ENCODE data around the gene CDH13. TPM values are rescaled to one million over a fixed set of nuclear protein-coding genes. Genes with fewer than 3 reads are reported as not detected.

The CDH13 gene
- total RNA-seq, 2 experiments from 2014 or later = not detected

DNA sequence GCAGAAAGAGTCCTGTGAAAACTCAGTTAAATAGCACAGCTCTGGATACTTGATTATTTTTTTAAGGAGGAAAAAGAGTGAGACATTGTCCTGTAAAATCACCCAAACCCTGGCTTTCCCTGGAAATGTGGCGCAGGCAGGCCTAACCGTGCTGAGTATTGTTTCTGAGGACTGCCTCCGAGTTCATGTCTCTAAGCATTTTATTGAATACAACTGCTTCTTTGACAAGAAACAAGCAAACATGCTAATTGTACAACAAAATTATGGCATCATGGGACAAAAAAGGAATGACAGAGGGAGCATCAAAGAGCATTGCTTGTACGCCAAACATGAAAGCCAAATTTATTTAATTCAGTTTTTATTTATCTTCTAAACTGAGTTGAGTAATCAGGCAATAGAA, 1116.5 kb downstream of the CDH13 start:
- peaks cover 8% of the 10 kb centered on the region for H3K27me3 Mint-ChIP-seq
- intact Hi-C loops (cut with micrococcal nuclease) = no loop called here
- H3K27ac Mint-ChIP-seq = no peak overlapping the region
- POLR2A ChIA-PET = no interaction called here
- no peaks in the 10 kb centered on the region for H3K4me1 Mint-ChIP-seq (ENCODE audit: low read depth)
- H3K4me3 Mint-ChIP-seq = no peak overlapping the region
- no peaks in the 10 kb centered on the region for H3K36me3 Mint-ChIP-seq
- H3K9me3 Mint-ChIP-seq = no peaks in the 10 kb centered on the region
- no peak for DNase-seq
- CTCF ChIA-PET = no interaction called here

DNA sequence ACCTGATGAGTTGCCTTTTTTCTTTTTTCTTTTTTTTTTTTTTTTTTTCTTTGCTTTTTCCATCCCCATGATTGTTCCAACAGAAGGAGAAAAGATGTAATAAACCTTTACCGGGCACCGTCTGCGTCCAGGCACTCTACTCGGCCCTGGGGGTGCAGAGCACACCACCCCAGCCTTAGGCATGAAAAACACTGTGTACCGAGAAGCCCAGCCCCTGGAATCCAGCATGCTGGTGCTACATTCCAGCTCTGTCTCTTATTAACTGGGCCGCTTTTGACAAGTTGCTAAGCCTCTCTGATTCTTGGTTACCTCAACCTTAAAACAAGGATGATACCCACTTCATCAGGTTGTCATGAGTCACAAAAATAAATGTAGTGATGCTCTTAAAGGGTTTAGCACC, 1117.0 kb downstream of the CDH13 start:
- no peak overlapping the region for H3K4me3 Mint-ChIP-seq
- no peaks in the 10 kb centered on the region for H3K9me3 Mint-ChIP-seq
- POLR2A ChIA-PET = no interaction called here
- H3K27ac Mint-ChIP-seq = no peak overlapping the region
- H3K4me1 Mint-ChIP-seq (ENCODE audit: low read depth) = no peaks in the 10 kb centered on the region
- CTCF ChIA-PET = no interaction called here
- peaks cover 8% of the 10 kb centered on the region for H3K27me3 Mint-ChIP-seq
- no peak for DNase-seq
- H3K36me3 Mint-ChIP-seq = no peaks in the 10 kb centered on the region
- intact Hi-C loops (cut with micrococcal nuclease) = no loop called here

DNA sequence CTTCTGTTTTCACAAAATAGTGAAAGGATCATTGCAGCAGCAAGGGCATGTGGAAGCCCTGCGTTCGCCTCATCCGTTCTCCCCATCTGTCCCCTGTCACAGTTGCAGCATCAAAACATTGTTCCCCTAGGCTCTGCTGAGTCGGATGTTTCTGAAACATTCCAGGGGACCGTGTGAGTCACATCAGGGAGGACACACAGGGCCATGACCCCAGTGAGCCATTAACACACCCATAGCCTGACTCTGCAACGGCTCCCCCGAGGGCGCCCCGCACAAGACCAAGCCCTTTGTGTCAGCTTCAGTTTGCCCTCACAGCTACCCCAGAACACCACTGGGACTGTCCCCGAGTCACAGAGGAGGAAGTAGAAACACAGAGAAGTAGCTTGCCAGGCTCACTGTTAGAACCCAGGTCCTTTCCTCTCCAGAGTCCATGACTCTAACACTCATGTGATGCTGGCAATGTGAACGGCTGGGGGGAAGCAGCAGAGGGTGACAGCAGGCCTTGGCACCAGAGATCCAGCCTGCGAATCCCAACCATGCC, 1117.7 kb downstream of the CDH13 start:
- H3K27ac Mint-ChIP-seq = no peak overlapping the region
- no peaks in the 10 kb centered on the region for H3K9me3 Mint-ChIP-seq
- DNase-seq = no peak
- H3K27me3 Mint-ChIP-seq = peaks cover 11% of the 10 kb centered on the region
- H3K4me1 Mint-ChIP-seq (ENCODE audit: low read depth) = no peaks in the 10 kb centered on the region
- intact Hi-C loops (cut with micrococcal nuclease) = no loop called here
- no peak overlapping the region for H3K4me3 Mint-ChIP-seq
- ChIA-PET POLR2A (no interaction called here), CTCF (no interaction called here)
- no peaks in the 10 kb centered on the region for H3K36me3 Mint-ChIP-seq

DNA sequence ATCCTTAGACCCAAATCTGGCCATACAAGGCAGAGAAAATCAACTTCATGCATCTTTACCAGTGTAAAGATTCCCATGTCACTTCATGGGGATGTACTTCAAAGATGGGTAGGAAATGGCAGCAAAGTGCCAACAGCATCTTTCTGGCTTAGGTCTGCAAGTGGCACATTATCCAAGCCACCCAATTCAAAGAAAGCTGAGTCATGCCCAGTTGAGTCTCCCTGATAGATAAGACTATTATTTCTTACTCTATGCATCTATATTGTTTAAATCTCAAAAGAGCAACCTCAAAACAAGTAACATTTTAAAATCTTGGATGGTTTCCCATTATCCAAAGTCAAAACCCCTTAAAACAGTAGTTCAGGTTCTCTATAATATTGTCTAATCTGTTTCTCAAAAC, 1119.8 kb downstream of the CDH13 start:
- ChIA-PET POLR2A (no interaction called here), CTCF (no interaction called here)
- peaks cover 12% of the 10 kb centered on the region for H3K27me3 Mint-ChIP-seq
- no peaks in the 10 kb centered on the region for H3K9me3 Mint-ChIP-seq
- intact Hi-C loops (cut with micrococcal nuclease) = no loop called here
- no peaks in the 10 kb centered on the region for H3K36me3 Mint-ChIP-seq
- no peak overlapping the region for H3K27ac Mint-ChIP-seq
- H3K4me1 Mint-ChIP-seq (ENCODE audit: low read depth) = no peaks in the 10 kb centered on the region
- no peak for DNase-seq
- H3K4me3 Mint-ChIP-seq = no peak overlapping the region

DNA sequence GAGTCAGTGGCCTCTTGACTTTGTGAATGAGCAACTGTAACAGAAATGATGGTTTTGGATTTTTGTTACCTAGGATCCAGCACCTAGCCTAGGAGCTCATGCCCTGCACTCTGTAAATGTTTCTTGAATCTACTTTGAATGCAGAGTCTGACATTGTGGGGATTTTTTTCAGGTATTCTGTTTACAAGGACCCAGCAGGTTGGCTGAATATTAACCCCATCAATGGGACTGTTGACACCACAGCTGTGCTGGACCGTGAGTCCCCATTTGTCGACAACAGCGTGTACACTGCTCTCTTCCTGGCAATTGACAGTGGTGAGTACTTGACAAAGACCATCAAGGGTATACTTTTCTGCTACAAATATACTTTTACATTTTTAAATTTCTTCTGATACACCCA, 1121.2 kb downstream of the CDH13 start:
- CTCF ChIA-PET = no interaction called here

DNA sequence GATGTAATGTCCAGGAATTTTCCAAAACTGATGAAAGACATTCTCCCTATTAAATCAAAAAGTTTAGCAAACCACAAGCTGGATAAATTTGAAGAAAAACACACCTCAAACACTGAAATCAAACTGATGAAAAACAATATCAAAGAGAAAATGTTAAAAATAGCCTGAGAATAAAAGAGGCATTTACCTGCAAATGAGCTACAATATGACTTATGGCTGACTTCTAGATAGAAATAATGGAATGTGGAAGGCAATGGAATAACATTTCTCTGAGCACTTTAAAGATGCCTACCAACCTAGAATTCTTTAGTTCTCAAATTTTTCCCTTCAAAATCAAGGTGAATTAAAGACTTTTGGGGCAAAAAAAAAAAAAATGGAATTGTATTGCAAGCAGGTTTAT, 1128.6 kb downstream of the CDH13 start:
- no peak overlapping the region for H3K27ac Mint-ChIP-seq
- no peak overlapping the region for H3K4me3 Mint-ChIP-seq
- intact Hi-C loops (cut with micrococcal nuclease) = no loop called here
- peaks cover 9% of the 10 kb centered on the region for H3K9me3 Mint-ChIP-seq
- H3K27me3 Mint-ChIP-seq = peaks cover 12% of the 10 kb centered on the region
- CTCF ChIA-PET = no interaction called here
- POLR2A ChIA-PET = no interaction called here
- H3K36me3 Mint-ChIP-seq = no peaks in the 10 kb centered on the region
- DNase-seq = no peak
- H3K4me1 Mint-ChIP-seq (ENCODE audit: low read depth) = no peaks in the 10 kb centered on the region

More for the DNA sequence above, 1121.2 kb downstream of the CDH13 start:
- intact Hi-C loops (cut with micrococcal nuclease) = no loop called here
- POLR2A ChIA-PET = no interaction called here
- Mint-ChIP-seq H3K4me3 (no peak overlapping the region), H3K27ac (no peak overlapping the region), H3K4me1 (ENCODE audit: low read depth) (no peaks in the 10 kb centered on the region), H3K27me3 (peaks cover 12% of the 10 kb centered on the region), H3K9me3 (no peaks in the 10 kb centered on the region), H3K36me3 (no peaks in the 10 kb centered on the region)
- no peak for DNase-seq

DNA sequence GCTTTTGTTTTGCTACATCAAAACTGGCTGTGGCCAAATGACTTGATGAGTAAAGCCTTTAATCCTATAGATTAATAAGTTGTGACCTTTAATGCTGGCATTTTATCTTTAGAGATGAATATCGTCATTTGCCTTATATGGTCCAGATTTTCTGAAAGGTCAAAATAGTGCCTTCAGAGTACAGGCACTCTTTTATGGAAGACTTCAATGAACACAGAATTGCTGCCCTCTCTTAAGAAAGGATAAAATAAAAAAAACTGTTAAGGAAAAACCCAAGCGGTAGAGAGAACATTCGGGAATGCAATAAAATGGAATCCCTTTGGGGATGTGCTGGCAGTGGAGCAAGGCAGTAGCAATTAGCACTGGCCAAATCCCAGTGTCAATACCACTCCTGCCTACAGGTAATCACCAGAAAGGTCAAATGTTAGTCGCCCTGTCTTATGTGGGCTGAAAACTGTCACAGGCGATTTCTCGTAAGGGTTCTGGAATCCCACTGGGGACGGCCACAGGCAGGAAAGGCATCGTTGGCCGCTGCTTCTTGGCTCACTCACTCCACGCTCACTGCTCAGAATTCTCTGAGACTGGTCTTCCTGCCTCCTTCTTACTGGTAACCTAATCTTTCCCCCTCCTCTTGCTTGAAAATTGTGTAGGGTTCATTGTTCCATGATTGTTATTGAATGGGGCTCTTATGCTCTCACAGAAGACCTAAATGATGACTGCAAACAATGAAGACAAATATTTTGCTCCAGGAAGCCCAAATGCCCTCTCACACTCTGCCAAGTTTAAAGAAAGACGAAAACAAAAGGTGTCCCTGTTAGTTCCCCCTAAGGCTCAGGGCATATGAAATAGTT, 1135.6 kb downstream of the CDH13 start:
- Mint-ChIP-seq H3K27ac (no peak overlapping the region), H3K9me3 (peaks cover 2% of the 10 kb centered on the region), H3K27me3 (peaks cover 8% of the 10 kb centered on the region), H3K4me3 (no peak overlapping the region), H3K36me3 (no peaks in the 10 kb centered on the region), H3K4me1 (ENCODE audit: low read depth) (no peaks in the 10 kb centered on the region)
- no peak for DNase-seq
- intact Hi-C loops (cut with micrococcal nuclease) = no loop called here
- ChIA-PET CTCF (no interaction called here), POLR2A (no interaction called here)

DNA sequence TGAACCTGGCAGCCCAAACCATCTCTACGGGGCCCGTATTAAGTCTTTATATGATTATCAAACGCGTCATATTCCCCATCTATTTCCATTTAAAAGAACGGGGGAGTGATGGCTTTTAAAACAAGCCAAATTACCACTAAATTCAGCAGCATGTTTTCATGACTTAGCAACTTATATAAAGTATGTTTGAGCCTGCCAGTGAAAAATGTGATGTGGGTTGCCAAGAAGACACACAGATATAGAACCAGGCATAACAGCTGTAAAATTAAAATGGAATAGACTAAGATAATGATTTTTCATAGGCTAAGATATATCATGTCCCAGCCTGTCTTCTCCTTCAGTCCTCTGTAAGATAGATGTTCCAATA, 1136.2 kb downstream of the CDH13 start:
- Mint-ChIP-seq H3K9me3 (peaks cover 2% of the 10 kb centered on the region), H3K4me3 (no peak overlapping the region), H3K36me3 (no peaks in the 10 kb centered on the region), H3K27ac (no peak overlapping the region), H3K27me3 (peaks cover 8% of the 10 kb centered on the region), H3K4me1 (ENCODE audit: low read depth) (no peaks in the 10 kb centered on the region)
- ChIA-PET POLR2A (no interaction called here), CTCF (no interaction called here)
- DNase-seq = no peak
- intact Hi-C loops (cut with micrococcal nuclease) = no loop called here

DNA sequence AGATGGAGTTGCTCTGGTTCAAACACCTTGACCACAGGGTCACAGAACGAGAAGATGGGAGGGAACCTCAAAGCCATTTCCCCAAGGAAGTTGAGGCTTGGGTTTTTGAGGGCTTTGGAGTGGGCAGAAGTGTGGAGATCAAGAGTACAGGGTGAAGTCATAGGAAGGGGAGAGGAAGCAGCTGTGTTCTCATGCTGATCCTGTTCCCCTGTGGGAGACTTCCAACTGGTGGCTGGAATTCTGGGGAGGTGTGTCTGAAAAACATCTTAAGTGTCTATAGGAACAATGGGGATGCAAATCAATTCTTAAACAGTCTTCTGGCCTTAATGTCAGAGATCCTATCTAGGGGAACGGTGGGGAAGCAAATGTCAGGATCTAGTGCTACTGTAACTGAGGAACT, 1142.2 kb downstream of the CDH13 start:
- ChIA-PET POLR2A (no interaction called here), CTCF (no interaction called here)
- no peaks in the 10 kb centered on the region for H3K4me1 Mint-ChIP-seq (ENCODE audit: low read depth)
- no peak overlapping the region for H3K4me3 Mint-ChIP-seq
- DNase-seq = no peak
- intact Hi-C loops (cut with micrococcal nuclease) = no loop called here
- no peaks in the 10 kb centered on the region for H3K9me3 Mint-ChIP-seq
- H3K27ac Mint-ChIP-seq = no peak overlapping the region
- H3K27me3 Mint-ChIP-seq = peaks cover 5% of the 10 kb centered on the region
- H3K36me3 Mint-ChIP-seq = no peaks in the 10 kb centered on the region

DNA sequence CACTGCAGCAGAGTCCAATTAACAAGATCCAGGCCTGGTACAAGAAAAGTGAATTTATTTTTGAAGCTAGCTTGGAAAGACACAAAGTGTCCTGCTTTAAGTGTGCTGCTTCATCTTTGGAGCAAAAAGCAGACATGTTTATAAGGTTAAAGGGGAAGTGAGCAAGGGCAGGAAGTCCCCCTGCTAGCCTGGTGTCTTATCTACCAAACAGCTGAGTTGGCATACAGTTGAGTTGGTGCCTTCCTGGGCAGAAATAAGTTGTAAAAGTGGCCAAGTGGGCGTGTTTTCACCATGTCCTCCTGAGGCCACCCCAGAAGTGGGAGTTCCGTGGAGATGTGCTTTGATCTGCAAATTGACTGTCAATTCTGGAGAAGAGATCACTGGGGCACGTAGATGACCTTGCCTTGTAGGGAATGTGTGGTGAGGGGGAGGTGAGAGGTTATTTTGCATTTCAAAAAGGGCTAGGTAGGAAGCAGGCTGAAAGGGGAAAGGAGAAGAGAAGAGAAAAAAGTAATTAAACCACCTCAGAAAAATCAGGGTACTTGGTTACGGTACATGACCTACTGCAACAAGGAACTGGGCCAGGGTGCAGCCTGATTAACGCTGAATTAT, 1142.7 kb downstream of the CDH13 start:
- intact Hi-C loops (cut with micrococcal nuclease) = no loop called here
- H3K27ac Mint-ChIP-seq = no peak overlapping the region
- DNase-seq = no peak
- POLR2A ChIA-PET = no interaction called here
- peaks cover 5% of the 10 kb centered on the region for H3K27me3 Mint-ChIP-seq
- no peaks in the 10 kb centered on the region for H3K9me3 Mint-ChIP-seq
- no peak overlapping the region for H3K4me3 Mint-ChIP-seq
- no peaks in the 10 kb centered on the region for H3K36me3 Mint-ChIP-seq
- CTCF ChIA-PET = no interaction called here
- H3K4me1 Mint-ChIP-seq (ENCODE audit: low read depth) = no peaks in the 10 kb centered on the region

DNA sequence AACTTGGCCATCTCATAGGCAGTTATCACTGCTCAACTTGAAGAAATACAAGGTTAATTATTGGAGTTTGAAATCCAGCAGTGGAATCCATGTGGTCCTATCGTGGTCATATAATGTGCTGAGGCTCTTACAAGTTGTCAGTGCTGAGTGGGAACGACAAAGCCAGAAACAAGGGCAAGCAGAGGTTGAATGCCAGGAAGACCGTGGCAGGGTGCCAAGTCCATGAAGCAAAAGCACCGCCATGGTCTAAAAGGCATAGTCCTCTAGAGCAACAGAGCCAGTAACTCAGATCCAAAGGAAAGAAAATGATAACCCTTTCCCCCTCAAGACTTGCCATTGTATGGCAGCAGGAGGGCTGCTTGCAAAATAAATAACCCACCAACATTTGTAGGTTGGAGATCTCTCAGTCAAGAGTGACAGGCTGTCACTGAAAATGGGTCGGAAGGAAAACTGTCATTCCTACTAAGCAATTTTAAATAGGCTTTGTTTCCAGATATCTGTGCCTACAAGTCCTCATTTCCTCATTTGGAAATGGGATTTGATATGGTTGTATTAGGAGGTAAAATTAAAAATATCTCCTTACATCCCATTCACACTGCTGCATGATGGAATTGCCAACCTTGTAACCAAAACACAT, 1144.7 kb downstream of the CDH13 start:
- Mint-ChIP-seq H3K9me3 (no peaks in the 10 kb centered on the region), H3K27ac (no peak overlapping the region), H3K36me3 (no peaks in the 10 kb centered on the region), H3K4me1 (ENCODE audit: low read depth) (no peaks in the 10 kb centered on the region), H3K4me3 (no peak overlapping the region), H3K27me3 (peaks cover 5% of the 10 kb centered on the region)
- no peak for DNase-seq
- intact Hi-C loops (cut with micrococcal nuclease) = no loop called here
- ChIA-PET CTCF (no interaction called here), POLR2A (no interaction called here)

DNA sequence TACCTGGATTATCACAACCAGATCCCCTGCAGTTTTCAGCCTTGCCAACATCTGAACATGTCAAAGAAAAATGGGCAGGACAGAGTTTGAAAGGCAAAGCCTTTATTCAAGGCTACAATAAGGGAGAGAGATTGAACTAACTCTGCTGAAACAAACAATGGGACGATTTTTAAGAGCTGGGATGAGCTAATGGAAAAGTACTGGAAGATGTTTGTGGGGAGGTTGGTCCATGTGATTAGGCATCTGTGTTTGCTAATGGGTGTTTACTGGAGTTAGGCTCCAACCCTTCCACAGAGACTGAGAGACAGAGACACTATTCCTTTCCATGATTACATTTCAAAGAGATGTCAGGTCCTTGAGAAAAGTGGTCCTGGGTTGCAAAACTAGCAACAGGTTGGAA, 1146.0 kb downstream of the CDH13 start:
- no peak overlapping the region for H3K4me3 Mint-ChIP-seq
- CTCF ChIA-PET = no interaction called here
- H3K4me1 Mint-ChIP-seq (ENCODE audit: low read depth) = no peaks in the 10 kb centered on the region
- no peaks in the 10 kb centered on the region for H3K36me3 Mint-ChIP-seq
- no peaks in the 10 kb centered on the region for H3K9me3 Mint-ChIP-seq
- no peak overlapping the region for H3K27ac Mint-ChIP-seq
- POLR2A ChIA-PET = no interaction called here
- intact Hi-C loops (cut with micrococcal nuclease) = no loop called here
- DNase-seq = no peak
- H3K27me3 Mint-ChIP-seq = peaks cover 5% of the 10 kb centered on the region

DNA sequence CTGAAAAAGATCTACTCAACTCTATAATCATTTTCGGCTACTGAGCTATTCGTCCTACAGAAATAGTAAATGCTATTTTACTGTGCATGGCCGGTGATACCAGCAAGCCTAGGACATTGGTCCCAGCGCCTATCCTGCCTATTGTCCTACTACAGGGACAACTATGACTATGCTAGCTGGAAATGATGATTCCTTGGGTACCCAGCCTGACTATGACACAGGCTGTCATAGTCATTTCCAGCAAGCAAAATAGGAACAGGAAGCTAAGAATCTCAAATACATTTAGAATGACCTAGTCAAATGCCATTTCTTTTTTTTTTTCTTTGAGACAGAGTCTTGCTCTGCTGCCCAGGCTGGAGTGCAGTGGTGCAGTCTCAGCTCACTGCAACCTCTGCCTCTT, 1147.3 kb downstream of the CDH13 start:
- DNase-seq = no peak
- Mint-ChIP-seq H3K27me3 (peaks cover 3% of the 10 kb centered on the region), H3K27ac (no peak overlapping the region), H3K9me3 (no peaks in the 10 kb centered on the region), H3K4me3 (no peak overlapping the region), H3K4me1 (ENCODE audit: low read depth) (no peaks in the 10 kb centered on the region), H3K36me3 (no peaks in the 10 kb centered on the region)
- intact Hi-C loops (cut with micrococcal nuclease) = no loop called here
- ChIA-PET CTCF (no interaction called here), POLR2A (no interaction called here)
